Measurements from ENCODE around the gene ADAMTSL4.
"Not testable (repeated sequence)": the region's sequence is repeated elsewhere in the genome, so short reads cannot be mapped to it uniquely, and the experiment has no call there.

The ADAMTSL4 gene

DNA sequence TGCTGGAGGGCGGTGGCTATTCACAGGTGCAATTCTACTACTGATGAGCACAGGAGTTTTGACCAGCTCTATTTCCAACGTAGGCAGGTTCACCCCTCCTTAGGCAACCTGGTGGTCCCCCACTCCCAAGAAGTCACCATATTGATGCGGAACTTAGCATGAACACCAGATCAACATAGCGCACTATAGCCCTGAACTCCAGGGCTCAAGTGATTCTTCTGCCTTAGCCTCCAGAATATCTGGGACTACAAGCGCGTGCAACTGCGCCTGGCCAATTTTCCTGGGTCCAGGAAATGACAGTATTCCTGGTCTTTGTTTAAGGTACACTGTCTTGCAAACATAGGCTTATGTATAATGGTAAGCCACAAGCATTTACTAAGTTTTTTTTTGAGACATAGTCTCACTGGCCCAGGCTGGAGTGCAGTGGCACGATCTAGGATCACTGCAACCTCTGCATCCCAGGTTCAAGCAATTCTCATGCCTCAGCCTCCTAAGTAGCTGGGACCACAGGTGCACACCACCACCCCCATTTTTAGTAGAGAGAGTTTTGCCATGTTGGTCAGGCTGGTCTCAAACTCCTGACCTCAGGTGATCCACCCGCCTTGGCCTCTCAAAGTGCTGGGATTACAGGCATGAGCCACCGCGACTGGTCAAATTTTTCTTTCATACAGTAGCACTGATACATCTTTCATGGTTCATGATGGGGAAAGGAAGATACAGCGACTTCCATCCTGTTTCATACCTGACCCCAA, 17.6 kb downstream of the ADAMTSL4 start:
- Histone ChIP-seq H3K9me3 (no peaks in the 10 kb centered on the region), H3K4me3 (ENCODE audit: low read depth, low read length) (no peak overlapping the region)

DNA sequence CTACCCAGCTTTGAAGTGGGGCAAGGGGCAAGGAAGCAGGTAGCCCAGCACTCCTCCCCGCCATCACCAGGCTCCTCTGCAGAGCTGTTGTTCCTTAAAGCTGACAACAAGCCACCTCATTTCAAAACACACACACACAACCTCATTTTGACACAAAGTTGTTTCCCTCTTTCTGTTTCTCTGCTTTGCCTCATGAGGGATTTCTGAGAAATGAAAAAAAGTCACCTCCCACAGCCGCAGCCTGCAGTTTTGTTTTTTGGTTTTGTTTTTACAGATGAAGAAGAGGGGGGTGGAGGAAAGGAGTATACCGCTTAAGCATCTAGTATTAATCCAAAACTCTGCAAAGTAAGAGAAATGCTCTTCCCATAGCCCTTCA, 18.1 kb downstream of the ADAMTSL4 start:
- Histone ChIP-seq H3K36me3 (peaks cover 7% of the 10 kb centered on the region), H3K9me3 (no peaks in the 10 kb centered on the region), H3K27me3 (no peaks in the 10 kb centered on the region), H3K4me1 (peaks cover 36% of the 10 kb centered on the region), H3K4me3 (ENCODE audit: low read depth, low read length) (0 out of 2 replicates have a peak overlapping the region, but pooled peaks have one; percentile 28)
- no peak for DNase-seq
- TF ChIP-seq, protein P1, sequence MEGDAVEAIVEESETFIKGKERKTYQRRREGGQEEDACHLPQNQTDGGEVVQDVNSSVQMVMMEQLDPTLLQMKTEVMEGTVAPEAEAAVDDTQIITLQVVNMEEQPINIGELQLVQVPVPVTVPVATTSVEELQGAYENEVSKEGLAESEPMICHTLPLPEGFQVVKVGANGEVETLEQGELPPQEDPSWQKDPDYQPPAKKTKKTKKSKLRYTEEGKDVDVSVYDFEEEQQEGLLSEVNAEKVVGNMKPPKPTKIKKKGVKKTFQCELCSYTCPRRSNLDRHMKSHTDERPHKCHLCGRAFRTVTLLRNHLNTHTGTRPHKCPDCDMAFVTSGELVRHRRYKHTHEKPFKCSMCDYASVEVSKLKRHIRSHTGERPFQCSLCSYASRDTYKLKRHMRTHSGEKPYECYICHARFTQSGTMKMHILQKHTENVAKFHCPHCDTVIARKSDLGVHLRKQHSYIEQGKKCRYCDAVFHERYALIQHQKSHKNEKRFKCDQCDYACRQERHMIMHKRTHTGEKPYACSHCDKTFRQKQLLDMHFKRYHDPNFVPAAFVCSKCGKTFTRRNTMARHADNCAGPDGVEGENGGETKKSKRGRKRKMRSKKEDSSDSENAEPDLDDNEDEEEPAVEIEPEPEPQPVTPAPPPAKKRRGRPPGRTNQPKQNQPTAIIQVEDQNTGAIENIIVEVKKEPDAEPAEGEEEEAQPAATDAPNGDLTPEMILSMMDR (IDR thresholded peaks at IDR 0.05; ENCODE audit: low read depth, low read length), result no peak

More for the DNA sequence above, 17.6 kb downstream of the ADAMTSL4 start:
- TF ChIP-seq, protein P1 (IDR thresholded peaks at IDR 0.05; ENCODE audit: low read depth, low read length), result no peak
- no peak for DNase-seq
- Histone ChIP-seq H3K27me3 (no peaks in the 10 kb centered on the region), H3K4me1 (peaks cover 37% of the 10 kb centered on the region), H3K36me3 (peaks cover 4% of the 10 kb centered on the region)

DNA sequence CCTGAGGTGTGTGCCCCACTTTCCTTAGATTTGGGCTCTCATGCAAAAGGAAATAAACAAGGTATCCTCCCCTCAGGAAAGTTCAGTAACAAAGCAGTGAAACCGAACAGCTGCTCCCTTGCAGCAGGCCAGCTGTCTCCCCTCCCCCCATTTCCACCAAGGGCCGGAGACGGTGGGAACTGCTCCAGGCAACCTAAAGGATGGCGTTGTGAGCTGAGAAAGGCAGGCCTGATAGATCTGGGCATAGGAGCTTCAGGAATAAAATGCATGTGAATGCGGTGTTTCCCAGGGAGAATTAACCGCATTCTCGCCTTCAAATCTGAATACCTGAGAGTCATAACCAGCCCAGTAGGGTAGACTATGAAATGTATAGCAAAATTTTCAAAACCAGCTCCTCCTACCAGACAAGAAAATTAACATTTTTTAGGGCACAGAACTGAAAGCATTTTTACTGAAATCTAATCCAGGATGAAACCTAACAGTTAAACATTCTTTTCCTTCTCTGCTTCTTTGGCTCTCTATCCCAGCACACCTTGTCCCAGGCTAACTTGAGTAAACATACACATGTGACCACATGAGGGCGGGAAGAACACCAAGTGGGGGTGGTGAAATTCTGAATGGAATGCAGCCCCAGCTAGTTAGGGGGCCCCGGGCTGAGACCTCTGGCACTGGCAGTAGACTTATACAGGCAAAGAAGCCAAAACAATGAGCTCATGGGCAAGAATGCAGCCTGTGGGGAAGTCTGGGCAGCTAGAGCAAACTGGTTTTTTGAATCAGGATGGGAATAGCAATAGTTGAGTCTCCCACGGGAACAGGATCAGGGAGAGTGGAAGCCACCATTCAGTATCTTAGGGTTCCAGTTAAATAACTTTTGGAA, 18.7 kb downstream of the ADAMTSL4 start:
- Histone ChIP-seq H3K4me1 (peaks cover 30% of the 10 kb centered on the region), H3K9me3 (no peaks in the 10 kb centered on the region), H3K27me3 (no peaks in the 10 kb centered on the region), H3K4me3 (ENCODE audit: low read depth, low read length) (peak overlapping the region; percentile 28), H3K36me3 (peaks cover 13% of the 10 kb centered on the region)
- DNase-seq, result peak; percentile 85
- TF ChIP-seq, protein P1 (IDR thresholded peaks at IDR 0.05; ENCODE audit: low read depth, low read length), result no peak; the same call in 1 of the 2 replicates

DNA sequence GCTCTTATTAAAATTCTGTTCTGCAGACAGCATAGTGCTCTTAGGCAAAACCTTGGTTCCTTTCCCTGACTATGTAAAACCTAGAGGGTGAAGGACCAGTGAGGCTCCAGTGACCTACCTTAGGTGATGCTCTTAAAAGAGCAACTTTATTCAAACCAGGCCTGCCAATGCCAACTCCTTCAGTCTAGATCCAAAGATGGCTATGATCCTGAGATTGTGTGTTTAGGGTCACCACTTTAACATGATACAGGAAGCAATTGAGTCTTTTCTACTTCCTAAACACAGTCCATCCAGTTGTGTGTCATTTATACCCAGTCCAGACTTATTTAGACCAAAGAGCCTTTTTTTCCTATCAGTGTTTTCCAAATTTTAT, 19.4 kb downstream of the ADAMTSL4 start:
- H3K27me3 ChIP-seq, result no peaks in the 10 kb centered on the region
- TF ChIP-seq, protein P1 (IDR thresholded peaks at IDR 0.05; ENCODE audit: low read depth, low read length), result no peak
- no peaks in the 10 kb centered on the region for H3K9me3 ChIP-seq
- DNase-seq, result no peak
- peaks cover 20% of the 10 kb centered on the region for H3K36me3 ChIP-seq
- peaks cover 24% of the 10 kb centered on the region for H3K4me1 ChIP-seq
- H3K4me3 ChIP-seq (ENCODE audit: low read depth, low read length), result no peak overlapping the region

DNA sequence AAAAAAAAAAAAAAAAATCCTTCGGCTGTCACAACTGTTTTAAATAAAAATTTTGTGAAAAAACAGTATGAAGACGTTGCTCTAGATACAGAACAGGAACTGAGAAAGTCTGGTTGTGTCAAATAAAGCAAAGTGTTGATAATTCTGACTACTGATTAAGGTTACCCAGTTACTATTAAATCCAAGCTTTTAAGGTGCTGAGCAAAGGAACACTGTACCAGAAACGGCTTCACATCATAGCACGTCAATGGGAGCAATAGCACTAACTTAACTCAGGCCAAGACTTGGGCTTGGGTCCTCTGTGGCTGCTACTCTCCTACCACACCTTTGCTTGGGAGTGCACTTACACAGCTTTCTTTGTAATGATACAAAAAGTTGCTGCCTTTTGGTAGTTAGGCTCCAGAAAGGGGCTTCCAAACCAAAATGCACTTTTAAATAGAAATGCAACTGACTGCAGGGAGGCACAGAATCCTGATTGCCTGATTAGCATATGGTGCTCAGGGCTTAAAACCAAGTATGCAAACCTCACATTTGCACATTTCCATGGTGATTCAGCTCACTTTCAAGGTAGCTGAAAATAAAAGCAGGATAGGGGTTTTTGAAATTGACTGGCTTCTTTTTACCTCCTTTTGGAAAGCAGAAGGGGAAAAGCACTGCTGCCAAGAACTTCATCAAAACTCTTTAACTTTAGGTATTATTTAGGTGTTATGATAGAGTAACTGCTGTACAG, 23.9 kb downstream of the ADAMTSL4 start:
- peaks cover 65% of the 10 kb centered on the region for H3K36me3 ChIP-seq
- H3K4me1 ChIP-seq, result peaks cover 8% of the 10 kb centered on the region
- H3K27me3 ChIP-seq, result no peaks in the 10 kb centered on the region
- H3K4me3 ChIP-seq (ENCODE audit: low read depth, low read length), result no peak overlapping the region
- no peaks in the 10 kb centered on the region for H3K9me3 ChIP-seq
- TF ChIP-seq, protein P1 (IDR thresholded peaks at IDR 0.05; ENCODE audit: low read depth, low read length), result no peak
- DNase-seq, result no peak

DNA sequence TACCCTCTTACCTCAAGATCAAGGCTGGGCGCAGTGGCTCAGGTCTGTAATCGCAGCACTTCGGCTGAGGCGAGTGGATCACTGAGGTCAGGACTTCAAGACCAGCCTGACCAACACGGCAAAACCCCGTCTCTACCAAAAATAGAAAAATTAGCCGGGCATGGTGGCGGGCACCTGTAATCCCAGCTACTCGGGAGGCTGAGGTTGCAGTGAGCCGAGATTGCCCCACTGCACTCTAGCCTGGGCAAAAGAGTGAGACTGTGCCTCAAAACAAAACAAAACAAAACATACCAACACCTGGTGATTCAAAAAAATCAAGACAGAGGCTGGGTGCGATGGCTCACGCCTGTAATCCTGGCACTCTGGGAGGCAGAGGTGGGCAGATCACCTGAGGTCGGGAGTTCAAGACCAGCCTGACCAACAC, 24.5 kb downstream of the ADAMTSL4 start:
- peaks cover 70% of the 10 kb centered on the region for H3K36me3 ChIP-seq
- H3K4me1 ChIP-seq; DNase-seq; H3K4me3 ChIP-seq (ENCODE audit: low read depth, low read length); H3K27me3 ChIP-seq; H3K9me3 ChIP-seq: not testable (repeated sequence)

Data from BE2C (cell line).